GM15510 (cell line): Measurements from ENCODE around the gene GLIS1.

Source experiments
- POLR2A ChIP-seq: IDR thresholded peaks from 3 replicates; pipeline ENCODE4 v1.6.1; 2011; ENCODE audit warnings: borderline replicate concordance; ENCODE audit not compliant: insufficient read length; ENCODE audit errors: extremely low read depth

The GLIS1 gene

DNA sequence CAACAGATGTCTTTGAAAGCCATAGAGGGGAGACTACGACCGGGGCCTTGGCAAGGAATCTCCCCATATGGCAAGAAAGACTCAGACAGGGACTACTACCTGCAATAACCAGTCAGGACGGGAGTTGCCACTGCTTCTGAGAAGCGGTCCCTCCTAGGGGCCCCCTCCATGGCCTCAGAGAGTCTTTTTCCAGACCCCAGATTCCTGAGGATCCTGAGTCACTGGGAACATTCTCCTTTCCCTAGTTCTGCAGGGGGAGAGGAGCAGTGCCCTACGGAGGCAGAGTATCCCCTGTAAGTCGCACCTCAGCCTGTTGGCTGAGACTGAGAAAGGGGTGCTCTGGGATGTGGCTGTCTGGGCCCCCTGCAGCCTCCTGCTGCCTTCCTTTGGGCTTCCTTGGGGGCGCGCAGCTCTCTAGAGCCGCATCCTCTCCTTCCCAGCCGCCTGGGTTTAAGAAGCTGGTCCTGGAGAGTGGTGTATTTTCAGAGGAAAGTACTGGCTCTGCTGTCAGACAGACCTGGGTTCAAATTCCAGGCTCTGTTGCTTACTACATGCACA, 7.8 kb downstream of the GLIS1 start:
- no peak for TF ChIP-seq POLR2A

DNA sequence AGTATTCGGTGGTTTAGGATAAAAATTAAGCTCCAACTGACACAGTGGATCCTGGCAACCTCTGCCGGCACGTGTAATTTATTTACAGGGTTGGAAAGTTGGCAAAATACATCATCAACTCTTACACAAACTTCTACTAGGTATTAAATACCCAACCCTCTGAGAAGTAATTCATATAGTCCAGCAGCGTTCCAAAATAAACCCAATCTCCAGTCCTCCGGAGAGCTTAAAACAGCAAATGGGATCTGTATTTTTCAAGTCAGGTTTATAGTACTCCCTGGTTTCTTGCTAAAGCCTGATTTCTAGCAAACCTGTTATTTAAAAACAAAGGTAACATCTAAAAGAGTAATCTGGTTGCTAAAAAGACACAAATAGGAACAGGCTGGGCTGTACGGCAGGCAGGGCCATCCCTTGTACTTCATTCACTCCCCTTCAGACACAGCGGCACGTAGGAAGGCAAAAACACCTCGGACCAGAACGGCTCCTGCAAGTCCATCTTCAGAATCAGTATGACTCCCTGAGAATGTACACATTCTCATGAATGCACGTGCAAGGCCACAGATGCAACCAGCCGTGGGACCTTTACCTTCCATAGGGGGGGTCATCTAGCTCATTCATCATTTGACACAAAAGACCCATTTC, 8.6 kb downstream of the GLIS1 start:
- no peak for TF ChIP-seq POLR2A

DNA sequence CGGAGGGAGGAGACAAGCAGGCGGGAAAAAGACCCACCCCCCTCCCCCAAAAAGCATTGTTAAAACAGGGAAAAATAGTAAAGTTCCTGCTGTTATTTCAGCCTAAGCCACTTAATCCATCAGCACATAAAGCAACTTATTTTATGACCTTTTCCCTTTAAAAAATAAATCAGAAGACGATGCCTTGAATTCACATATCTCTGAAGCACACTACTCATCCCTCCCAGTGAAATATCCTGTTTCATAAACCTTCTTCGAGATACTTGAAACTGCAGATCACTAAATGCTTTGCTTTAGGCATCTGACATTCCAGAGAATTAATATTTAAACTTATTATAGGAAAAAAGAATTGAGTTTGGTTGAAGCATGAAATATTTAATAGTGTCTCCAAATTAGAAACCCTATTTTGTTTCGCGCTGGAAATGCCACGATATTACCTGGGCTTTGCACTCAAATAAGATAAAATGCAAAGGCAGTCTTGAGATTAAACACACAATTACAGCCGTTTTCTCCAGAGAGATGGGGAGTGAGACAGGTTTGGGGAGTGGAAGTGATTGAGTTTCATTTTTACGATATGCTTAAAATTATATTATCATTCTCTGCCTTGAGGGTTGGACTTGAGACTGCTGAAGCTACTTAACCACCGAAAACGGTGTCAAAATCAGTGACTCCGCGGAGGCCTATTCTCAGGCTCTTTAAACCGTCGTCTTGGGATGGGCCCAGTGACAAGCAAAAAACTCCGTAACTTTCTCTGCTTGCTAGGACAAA, 9.3 kb downstream of the GLIS1 start:
- no peak for TF ChIP-seq POLR2A

- no peak for TF ChIP-seq POLR2A
These were observed 10.1 kb downstream of the GLIS1 start for GRCh38 chr1:53728702-53729455.

- no peak for TF ChIP-seq POLR2A
These were observed 10.8 kb downstream of the GLIS1 start for GRCh38 chr1:53728196-53728595.

- TF ChIP-seq POLR2A = no peak
These were observed 11.4 kb downstream of the GLIS1 start for GRCh38 chr1:53727461-53728092.

DNA sequence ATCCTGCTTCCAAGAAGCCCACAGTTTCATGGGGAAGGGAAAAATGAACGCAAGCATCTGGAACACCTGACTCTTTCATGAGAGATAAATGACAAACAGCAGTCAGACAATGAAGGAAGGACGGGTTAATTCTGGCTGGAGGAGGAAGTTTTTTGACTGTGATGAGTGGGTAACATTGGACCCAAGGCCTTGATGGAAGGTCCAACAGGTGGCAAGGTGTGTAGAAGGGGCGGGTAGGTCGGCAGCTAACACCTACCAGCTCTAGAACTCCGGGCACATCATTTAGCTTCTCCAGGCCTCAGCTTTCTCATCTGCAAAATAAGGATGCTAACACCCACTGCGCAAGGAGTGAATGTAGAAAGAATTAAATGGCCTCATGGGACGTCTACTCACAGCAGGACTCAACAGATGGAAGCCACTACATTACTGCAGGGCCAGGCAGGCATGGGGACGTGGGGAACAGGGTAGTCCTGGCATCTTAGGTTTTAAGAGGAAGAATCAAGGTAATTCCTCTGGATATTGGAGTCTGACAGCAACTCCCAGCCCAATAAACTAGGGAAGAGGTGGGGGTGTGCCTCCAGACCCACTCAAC, 12.9 kb downstream of the GLIS1 start:
- TF ChIP-seq POLR2A = no peak

DNA sequence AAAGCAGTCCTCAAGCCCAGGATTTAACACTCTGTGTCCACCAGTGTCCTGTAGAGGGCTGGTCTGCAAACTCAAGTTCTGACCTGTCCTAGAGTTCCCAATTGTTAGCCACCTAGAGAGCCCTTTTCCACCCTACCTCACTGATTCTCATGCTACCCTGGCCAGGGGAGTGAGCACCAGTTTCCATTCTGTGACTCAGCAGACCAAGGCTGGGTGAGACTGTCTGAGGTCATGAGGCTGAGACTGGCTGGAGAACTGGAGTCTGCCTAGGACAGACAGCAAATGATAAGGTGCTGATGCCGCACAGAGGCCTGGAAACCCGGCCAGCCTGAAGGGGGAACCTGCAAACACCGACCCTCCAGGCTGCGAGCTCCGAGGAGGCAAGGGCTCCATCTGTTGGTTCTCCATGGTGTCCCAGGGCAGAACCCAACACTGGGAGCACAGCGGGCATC, 13.7 kb downstream of the GLIS1 start:
- TF ChIP-seq POLR2A = no peak

DNA sequence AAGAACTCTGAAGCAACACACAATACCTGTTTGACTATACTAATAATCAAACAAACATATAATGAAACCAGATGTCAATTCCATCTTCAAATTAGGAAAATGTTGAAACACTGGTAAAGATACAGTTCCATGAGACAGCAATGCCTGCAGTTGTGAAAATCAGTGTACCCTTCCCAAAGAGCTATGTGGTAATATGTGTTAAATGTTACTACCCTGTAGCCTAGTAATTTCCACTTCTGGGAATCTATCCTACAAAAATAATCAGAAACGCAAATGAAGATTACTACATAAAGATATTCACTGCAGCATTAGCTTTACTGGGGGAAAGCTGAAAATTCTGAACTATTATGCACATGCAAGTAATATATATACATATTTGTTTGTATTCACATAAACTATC, 16.9 kb downstream of the GLIS1 start:
- no peak for TF ChIP-seq POLR2A

DNA sequence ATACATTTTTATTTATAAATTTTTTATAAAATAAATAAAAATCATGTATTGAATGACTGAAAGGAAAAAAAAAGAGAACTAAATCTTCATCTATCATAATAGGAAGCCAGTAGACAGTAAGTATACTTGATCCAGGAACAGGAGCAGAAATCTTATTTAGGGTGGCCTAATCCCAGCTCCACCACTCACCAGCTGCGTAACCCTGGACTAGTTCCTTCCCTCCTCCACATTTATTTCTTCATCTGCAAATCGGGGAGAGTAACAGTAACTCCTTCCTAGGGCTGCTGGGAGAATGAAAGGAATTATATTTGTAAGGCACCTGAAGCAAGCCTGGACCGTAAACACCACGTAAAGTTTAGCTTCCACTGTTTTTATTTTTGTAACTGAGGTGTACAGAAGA, 17.9 kb downstream of the GLIS1 start:
- TF ChIP-seq POLR2A = no peak

DNA sequence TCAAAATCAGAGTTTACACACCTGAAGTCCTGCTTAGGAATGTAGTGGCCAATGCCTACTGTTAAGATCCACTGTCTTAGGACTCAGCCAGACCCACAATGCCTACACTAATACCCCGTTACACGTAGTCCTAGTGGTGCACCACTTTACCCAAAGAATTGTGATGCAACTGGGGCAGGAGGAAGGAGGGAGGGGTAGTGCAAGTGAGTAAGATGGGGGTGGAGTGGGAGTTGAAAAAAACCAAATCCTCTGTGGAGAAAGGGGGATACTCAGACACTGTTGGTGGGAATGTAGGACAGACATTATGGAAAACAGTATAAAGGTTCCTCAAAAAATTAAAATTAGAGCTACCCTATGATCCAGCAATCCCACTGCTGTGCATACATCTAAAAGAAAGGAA, 19.5 kb downstream of the GLIS1 start:
- TF ChIP-seq POLR2A = no peak

DNA sequence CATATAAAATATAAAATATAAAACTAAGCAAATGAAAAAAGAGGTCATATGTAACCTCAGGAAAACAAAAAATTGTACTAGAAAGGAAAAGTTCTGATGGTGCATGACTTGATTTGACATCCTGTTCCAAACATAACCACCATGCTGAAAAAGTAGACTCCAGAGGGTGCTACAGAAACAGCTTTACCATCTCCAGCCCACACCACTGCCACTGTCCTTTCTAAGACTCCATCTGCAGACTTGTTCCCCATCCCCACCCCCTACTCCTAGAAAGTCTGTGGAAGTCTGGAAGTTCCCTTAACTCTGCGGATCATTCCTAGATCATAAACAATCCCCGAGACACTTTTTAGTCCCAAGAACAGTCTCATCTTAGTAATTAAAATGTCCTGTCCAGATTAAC, 20.5 kb downstream of the GLIS1 start:
- no peak for TF ChIP-seq POLR2A

GRCh38 chr1:53717025-53717804, 21.7 kb downstream of the GLIS1 start:
- no peak for TF ChIP-seq POLR2A

DNA sequence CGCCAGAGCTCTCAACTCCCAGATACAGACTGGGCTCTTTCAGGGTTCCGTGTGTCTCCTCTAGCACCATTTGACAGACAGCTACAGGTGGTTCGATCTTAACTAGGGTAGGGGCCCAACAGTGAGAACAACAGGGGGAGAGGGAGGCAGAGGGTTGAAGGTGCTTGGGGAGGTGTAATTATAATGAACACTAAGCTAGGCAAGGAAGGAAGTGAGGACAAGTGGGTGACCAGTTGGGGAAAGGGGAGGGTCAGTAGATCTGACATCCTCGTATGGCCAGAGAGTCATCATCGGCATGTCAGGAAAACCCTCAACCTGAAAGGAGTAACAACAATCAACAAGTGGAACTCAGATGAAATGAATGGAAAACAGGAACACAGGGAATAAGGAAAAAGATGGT, 22.8 kb downstream of the GLIS1 start:
- no peak for TF ChIP-seq POLR2A

DNA sequence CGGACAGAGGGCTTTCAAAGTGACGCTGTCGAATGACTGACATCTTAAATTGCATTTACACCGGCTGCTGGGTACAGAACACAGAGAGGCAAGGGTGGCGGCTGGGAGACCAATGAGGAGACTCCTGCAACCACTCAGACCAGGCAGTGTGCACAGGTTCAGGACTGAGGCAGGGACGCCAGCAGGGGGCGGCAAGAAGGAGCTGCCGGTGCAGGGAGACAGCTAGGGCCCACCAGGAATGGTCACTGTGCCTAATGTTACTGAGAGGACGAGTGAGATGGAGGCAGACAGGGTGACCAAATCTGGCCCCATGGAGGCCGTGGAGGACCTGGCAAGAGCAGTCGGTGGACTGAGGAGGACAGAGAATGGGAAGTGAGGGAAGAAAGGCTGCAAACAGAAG, 23.5 kb downstream of the GLIS1 start:
- no peak for TF ChIP-seq POLR2A

GRCh38 chr1:53712276-53712675, 26.7 kb downstream of the GLIS1 start:
- no peak for TF ChIP-seq POLR2A
